HG02610 (cell line): Measurements from ENCODE around the gene CPNE2.
"Not testable (repeated sequence)": the region's sequence is repeated elsewhere in the genome, so short reads cannot be mapped to it uniquely, and the experiment has no call there.

Source experiments
- ATAC-seq: cut with Tn5 transposase; IDR thresholded peaks from one replicate; pipeline ENCODE4 v1.9.1; 2021; ENCODE audit warnings: mild to moderate bottlenecking, moderate library complexity; ENCODE audit not compliant: unreplicated experiment

CPNE2 gene

GRCh38 chr16:57069053-57069452 lies 23.3 kb upstream of the CPNE2 start:
- ATAC-seq, result no peak

DNA sequence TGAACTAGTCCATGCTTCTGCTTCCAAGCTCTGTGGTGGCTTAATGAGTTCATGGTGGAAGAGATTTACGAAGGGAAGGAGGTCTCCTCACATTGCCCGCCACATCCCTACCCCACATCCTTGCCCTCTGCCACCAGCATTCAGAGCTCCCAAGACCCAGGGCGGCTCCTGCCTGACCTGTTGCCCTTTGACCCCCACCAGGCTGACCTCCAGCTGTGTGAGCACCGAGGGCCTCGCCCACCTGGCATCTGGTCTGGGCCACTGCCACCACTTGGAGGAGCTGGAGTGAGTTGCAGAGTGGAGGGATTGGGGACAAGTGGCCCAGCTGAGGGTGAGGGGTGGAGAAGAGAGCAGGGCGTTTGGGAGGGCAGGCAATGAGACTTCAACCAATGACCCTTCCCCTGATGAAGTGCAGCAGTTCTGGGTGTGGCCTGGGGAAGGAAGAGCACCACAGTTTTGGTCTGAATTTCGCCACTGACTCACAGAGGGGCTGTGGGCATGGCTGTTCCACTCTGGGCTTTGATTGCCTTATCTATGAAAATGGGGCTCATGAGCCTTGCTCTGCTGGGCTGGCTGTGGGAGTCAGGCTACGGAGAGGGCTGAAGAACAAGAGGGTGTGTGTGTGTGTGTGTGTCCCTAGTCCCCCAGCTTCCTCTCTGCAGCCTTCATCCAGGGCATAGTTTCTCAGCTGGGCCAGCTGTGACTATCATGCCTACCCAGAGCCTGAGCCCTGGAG lies 22.6 kb upstream of the CPNE2 start:
- ATAC-seq, result no peak

DNA sequence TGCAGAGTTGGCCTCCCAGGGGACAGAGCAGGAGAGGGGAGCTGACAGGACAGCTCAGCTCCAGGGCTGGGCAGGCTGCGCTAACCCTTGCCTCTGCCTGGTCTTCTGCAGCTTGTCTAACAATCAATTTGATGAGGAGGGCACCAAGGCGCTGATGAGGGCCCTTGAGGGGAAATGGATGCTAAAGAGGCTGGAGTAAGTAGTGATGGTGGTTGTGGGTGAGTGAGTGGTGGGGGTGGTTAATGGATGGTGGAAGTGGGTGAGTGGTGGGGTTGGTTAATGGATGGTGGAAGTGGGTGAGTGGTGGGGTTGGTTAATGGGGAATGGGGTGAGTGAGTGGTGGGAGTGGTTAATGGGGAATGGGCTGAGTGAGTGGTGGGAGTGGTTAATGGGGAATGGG lies 22.0 kb upstream of the CPNE2 start:
- ATAC-seq, result no peak

- not testable (repeated sequence) for ATAC-seq
These were observed 21.2 kb upstream of the CPNE2 start for GRCh38 chr16:57071081-57071732.

DNA sequence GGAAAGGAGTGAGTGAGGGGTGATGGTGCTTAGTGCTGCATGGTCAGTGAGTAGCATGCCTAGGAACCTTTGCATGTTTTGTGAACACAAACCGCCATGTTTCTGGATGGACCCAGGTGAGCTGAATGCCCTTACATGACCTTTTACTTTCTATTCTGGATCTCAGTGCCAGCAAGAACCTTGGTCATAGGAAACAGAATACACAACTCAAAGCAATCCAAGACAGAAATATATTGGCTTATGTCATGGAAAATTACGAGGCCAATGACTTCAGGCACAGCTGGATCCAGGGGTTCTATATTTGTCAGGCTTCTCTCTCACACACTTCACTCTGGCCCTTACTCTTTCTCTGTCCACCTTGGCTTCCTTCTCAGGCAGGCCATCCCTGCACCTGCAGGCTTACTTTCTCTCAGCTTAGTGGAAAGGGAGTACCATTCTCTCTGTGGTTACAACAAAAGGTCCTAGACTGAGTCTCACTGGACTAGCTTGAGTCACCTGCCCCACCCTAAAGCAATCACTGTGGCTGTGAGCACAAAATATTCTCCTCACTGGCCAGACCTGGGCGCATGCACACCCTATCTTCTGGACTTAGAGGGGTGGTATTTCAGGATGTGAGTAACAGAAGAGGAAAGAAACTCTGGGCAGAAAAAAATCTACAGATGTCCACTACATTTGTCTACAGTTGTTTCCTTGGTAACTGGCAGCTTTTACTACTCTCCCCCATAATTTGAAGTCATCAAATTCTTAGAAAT lies 20.4 kb upstream of the CPNE2 start:
- no peak for ATAC-seq

GRCh38 chr16:57072616-57073275 lies 19.6 kb upstream of the CPNE2 start:
- no peak for ATAC-seq

DNA sequence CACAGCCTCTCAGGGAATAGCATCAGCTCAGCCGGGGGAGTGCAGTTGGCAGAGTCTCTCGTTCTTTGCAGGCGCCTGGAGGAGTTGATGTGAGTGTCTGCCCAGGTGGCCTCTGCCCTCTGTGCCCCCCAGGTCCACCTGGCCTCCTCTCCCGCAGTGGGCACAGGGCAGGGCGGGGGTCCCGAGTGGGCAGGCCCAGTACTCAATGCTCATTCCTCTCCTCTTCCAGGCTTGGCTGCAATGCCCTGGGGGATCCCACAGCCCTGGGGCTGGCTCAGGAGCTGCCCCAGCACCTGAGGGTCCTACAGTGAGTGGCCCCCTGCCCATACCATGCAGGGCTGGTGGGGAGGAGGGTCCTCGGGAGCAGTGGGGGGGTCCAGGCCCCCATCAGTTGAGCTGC lies 14.7 kb upstream of the CPNE2 start:
- no peak for ATAC-seq

DNA sequence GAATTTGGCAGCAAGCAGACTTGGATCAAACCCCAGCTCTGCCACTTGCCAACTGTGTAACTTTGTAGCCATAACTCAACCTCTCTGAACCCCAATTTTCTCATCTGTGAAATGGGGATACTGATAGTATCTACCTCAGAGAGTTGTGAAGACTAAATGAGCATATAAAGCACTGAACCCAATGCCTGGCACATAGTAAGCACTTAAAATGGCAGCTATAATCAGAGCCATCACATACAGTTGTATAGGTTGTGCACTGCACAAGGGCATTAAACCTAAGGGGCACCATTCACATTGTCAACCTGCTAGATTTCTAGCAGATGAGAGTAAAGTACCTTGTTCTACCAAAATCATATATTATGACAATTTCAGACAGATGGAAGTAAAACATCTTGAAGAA lies 10.6 kb upstream of the CPNE2 start:
- no peak for ATAC-seq

GRCh38 chr16:57082664-57083063 lies 9.7 kb upstream of the CPNE2 start:
- no peak for ATAC-seq

DNA sequence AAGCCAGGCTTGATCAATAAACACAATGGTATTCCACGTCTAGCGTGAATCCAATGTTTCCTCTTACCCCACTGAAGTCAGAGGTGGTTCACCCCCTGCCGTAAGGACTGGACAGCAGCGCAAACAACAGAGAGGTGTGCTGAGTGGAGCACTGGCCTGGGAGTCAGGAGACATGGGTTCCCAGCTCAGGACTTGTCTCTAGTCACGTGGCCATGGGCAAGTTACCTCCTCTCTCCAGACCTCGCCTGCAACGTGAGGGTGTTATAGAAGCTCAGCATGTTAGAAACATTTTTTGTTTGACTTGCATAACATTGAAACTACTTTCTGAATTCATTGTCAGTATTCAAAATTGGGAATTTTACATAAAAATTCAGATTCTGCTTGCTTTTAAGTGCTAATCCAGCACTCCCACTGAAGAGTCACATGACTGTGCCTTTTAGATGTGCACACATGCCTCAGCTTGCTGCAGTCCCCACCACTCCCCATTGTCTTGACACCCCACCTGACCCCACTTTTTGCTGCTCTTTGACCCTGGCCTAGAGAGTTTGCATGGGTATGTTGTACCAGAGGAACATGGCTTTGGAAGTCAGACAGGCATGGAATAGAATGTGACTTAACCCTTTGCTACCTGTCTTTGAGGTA lies 8.8 kb upstream of the CPNE2 start:
- no peak for ATAC-seq

- ATAC-seq, result peak; percentile 50
These were observed 8.1 kb upstream of the CPNE2 start for GRCh38 chr16:57084257-57084770.

DNA sequence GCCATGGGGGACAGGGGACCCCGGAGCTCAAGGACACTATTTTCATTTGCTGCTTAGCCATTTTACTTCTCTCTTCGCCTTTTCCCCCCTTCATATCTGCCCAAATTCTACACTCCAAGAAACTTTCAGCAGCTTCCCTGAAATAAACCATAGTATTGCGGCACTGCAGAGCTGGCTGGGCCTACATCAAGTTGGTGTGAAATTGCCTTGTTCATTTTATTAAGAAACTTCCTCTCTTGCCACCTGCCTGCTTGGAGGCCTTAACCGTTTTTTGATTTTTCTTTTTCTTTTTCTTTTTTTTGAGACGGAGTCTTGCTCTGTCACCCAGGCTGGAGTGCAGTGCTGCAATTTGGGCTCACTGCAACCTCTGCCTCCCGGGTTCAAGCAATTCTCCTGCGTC lies 7.4 kb upstream of the CPNE2 start:
- ATAC-seq, result no peak

DNA sequence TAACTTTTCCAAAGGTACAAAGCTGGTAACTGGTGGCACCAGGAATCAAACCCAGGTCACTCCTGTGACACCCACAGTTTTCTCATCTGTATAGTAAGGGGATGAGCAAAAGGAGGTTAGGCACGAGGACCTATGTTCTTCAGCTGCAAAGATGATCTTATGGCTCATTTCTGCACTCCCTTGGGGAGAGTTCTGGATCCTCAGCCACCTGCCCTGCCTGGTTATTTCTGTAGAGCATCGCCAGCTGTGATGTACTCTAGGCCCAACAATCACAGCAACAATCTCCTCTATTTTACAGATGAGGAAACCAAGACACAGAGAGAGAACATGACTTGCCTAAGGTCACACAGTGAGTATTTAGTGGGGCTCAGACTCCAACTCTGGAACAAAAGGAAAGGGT lies 5.4 kb upstream of the CPNE2 start:
- ATAC-seq, result no peak

GRCh38 chr16:57089406-57089805 lies 3.0 kb upstream of the CPNE2 start:
- no peak for ATAC-seq

DNA sequence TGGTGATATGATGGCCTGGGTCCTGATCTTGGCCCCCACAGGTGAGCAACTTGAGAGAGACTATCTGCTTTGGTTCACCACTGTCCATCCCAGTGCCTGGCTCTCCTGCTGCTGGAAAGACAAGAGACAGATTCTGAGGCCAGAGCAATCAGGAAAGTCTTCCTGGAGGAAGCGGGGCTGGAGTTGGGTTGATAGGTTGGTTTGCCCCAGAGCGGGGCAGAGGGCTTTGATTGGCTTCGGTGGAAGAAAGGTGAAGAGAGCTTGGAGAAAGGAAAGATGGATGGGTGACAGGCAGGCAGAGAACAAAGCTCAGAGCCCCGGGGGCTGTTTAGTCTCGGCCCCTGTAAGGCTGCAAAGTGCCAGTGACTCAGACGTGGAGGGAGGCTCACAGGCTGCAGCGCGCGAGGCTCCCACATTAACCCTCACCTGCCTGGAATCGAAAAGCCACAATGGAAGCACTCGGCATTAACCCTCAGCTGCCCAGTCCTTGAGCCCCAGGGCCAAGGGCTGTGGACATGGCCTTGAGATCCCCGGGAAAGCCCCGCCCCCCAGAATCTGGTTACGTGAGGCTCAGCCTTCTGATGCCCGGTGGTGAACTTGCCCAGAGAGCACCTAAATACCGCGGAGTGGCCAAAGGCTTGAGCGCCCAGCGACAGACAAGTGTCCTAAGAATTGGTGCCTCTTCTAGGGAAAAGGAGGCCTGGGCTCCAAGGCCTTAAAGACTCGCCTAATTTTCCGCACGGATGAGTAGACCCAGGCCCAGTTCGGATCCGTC lies 996 bp upstream of the CPNE2 start:
- no peak for ATAC-seq

GRCh38 chr16:57092786-57093411 lies 516 bp downstream of the CPNE2 start:
- peak; percentile 43 for ATAC-seq

DNA sequence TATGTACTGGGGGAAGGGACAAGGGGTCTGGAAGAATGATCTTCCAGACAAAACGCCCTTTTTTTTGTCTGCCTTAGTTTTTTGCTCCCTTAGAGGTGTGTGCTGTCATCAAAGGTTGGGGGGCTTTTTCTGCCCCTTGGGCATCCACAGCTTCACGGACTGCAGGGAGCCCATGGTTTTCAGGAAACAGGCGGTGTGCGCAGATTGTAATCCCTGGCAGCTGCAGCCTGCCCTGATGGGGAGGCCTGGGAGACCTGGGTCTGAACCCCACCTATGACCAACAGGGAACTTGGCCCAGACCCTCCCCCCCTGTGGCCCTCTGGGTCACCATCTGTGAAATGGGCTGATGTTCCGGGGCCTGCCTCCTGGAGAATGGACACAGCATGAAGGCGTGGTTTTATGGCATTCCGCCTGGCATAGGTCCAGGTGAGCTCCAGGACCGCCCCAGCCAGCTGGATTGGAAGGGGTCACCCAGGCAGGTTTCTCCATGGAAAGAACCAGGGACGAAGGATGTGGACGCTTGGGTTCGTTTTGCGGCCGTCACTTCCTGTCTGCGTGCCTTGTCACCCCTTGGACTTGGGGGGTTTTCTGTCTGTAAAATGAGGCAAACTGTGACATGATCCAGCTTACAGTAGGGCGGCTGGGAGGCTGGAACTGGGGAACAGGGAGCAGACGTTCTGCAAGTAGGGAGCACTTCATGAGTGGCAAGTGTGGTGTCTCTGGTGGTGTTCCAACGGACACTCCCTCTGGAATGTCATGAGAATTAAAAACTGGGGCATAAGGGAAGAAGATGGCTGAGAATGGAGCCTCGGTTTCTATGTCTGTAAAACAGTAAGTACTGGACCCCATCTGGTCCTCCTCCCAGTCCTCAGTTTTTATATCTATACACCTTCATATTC lies 1.5 kb downstream of the CPNE2 start:
- no peak for ATAC-seq

GRCh38 chr16:57094911-57095310 lies 2.5 kb downstream of the CPNE2 start:
- ATAC-seq, result no peak

- ATAC-seq, result no peak
These were observed 3.8 kb downstream of the CPNE2 start for GRCh38 chr16:57096192-57096591.
